Activated CD4-positive, alpha-beta T cell treated with anti-CD3 and anti-CD28 coated beads for 4 hours (primary cell): ENCODE results near the gene RBMS3.
"Not testable (repeated sequence)": the region's sequence is repeated elsewhere in the genome, so short reads cannot be mapped to it uniquely, and the experiment has no call there.

Experiments
- DNase-seq, 2 donors: peaks; one replicate each; pipeline ENCODE4 v3.0.0-alpha.2; 2020

The RBMS3 gene

GRCh38 chr3:29313981-29314726 lies 33.3 kb downstream of the RBMS3 start:
- no peak for DNase-seq

GRCh38 chr3:29314727-29315088 lies 33.8 kb downstream of the RBMS3 start:
- DNase-seq: no peak

GRCh38 chr3:29317659-29318173 lies 36.8 kb downstream of the RBMS3 start:
- no peak for DNase-seq

GRCh38 chr3:29318251-29318650 lies 37.4 kb downstream of the RBMS3 start:
- DNase-seq: no peak

GRCh38 chr3:29319262-29319661 lies 38.4 kb downstream of the RBMS3 start:
- no peak for DNase-seq

- DNase-seq: no peak
Measured at GRCh38 chr3:29319798-29320197, 38.9 kb downstream of the RBMS3 start.

- DNase-seq: no peak
Measured at GRCh38 chr3:29322586-29322985, 41.7 kb downstream of the RBMS3 start.

GRCh38 chr3:29324180-29324651 lies 43.3 kb downstream of the RBMS3 start:
- DNase-seq: no peak

GRCh38 chr3:29326540-29326939 lies 45.7 kb downstream of the RBMS3 start:
- not testable (repeated sequence) for DNase-seq

GRCh38 chr3:29329986-29330890 lies 49.4 kb downstream of the RBMS3 start:
- DNase-seq: no peak

GRCh38 chr3:29331035-29331434 lies 50.2 kb downstream of the RBMS3 start:
- DNase-seq: no peak

GRCh38 chr3:29331456-29332194 lies 50.8 kb downstream of the RBMS3 start:
- no peak for DNase-seq

GRCh38 chr3:29332195-29332637 lies 51.3 kb downstream of the RBMS3 start:
- no peak for DNase-seq

GRCh38 chr3:29333576-29333975 lies 52.7 kb downstream of the RBMS3 start:
- no peak for DNase-seq

GRCh38 chr3:29334706-29335105 lies 53.8 kb downstream of the RBMS3 start:
- DNase-seq: no peak

GRCh38 chr3:29335438-29335837 lies 54.6 kb downstream of the RBMS3 start:
- DNase-seq: no peak

GRCh38 chr3:29335943-29336342 lies 55.1 kb downstream of the RBMS3 start:
- DNase-seq: no peak

- DNase-seq: no peak
Measured at GRCh38 chr3:29337565-29337964, 56.7 kb downstream of the RBMS3 start.

- no peak for DNase-seq
Measured at GRCh38 chr3:29338377-29338776, 57.5 kb downstream of the RBMS3 start.

- no peak for DNase-seq
Measured at GRCh38 chr3:29339016-29339833, 58.4 kb downstream of the RBMS3 start.

GRCh38 chr3:29344154-29344553 lies 63.3 kb downstream of the RBMS3 start:
- no peak for DNase-seq

GRCh38 chr3:29344935-29345334 lies 64.1 kb downstream of the RBMS3 start:
- DNase-seq: no peak
